GM19452 (cell line): ENCODE measurements around the gene ISG20.
A peak's percentile ranks its signal among the peaks of the same experiment; 100 is the strongest.

ENCODE experiments used
- ATAC-seq: cut with Tn5 transposase; IDR thresholded peaks from one replicate; pipeline ENCODE4 v1.9.1; 2021; ENCODE audit not compliant: unreplicated experiment

The ISG20 gene

DNA sequence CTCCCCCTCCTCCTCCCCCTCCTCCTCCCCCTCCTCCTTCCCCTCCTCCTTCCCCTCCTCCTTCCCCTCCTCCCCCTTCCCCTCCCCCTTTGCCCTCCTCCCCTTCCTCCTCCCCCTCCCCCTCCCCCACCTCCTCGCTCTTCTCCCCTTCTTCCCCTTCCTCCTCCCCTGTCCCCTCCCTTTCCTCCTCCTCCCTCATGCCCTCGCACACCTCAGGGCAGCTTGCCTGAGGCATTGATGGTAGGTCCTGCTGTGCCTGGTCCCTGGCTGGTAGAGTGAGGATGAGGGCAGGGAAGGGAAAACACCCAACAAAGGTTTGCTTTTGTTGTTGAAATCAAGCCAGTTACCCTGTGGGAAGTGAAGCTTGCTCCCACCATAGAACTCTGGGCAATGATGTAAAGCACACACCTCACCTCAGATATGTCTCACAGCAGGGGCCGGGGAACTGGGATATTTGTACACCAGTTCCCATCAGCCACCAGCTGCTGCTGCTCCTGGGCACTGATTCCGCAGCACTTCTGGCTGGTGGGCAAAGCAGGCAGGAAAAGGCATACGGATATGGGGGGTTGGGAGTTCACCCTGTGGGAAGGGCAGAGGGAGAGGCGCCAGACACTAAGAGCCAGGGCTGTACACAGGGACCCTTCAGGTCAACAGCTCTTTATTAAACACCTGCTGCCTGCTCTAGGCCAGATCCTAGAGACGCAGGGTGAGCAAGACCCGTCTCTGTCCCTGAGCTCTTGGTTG, 13.8 kb downstream of the ISG20 start:
- ATAC-seq: no peak

DNA sequence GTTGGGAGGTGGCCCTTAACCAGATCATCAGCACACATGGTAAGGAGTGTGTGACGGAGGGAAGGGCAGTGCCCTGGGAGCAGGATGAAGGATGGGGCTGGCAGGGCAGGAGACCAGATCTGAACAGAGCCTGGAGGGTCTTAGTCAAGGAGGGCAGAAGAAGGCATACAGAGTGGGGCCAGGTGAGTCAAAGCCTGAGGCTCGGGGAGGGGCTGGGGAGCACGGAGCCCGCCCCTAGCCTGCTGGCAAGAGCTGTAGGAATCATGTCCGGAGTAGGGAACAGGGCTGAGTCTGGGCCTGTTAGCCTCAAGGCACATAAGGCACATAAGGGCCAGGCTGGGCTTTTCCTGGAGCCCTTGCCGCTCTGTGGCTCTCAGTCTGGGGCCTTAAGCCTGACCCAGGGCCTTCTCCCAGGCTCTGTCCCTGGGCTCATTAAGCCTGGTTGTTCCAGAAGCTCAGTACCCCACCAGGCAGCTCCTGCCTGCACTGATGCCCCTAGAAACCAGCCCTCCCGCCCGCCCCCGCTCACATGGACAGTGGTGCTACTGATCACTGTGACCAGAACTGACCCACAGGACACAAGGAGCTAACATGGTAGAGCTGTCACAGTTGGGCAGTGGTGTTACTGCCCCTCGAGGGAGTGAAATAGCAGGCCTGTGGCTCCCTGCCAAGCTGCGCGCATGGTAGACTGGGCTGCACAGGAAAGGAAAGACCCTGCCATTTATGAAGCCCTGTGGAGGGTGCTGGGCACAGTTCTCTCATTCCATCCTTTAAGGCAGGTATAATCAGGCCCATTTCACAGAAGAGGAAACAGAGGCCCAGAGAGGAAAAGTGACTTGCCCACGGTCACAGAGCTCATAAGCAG, 14.6 kb downstream of the ISG20 start:
- no peak for ATAC-seq

DNA sequence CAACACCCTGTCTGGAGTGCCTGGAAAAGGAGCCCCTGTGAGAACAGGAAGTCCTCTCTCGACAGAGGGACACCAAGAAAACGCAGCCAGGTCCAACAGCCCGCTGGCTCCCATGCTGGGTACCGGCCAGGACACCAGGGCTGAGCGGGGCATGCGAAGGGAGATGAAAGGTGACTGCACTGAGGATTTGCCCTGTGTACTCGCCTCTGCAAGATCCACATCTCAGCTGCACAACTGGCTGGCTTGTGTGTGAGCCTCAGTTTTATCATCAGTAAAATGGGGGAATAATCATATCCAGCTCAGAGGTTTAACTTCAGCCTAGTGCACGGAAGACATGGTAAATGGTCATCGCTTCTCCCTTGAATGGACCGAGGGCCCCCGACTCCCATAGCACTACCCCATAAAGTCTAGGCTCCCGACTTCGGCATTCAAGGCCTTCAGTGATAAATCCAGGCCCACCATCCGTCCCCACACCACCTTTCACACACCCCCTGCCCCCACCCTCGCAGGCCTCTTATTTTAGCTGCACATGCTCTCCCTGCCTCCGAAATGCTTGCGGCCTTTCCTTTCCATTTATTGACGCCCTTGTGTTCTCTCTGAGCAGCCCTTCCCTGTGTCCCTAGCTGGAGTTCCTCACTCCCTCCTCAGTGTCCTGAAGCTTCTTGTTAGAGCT, 15.8 kb downstream of the ISG20 start:
- ATAC-seq: no peak

DNA sequence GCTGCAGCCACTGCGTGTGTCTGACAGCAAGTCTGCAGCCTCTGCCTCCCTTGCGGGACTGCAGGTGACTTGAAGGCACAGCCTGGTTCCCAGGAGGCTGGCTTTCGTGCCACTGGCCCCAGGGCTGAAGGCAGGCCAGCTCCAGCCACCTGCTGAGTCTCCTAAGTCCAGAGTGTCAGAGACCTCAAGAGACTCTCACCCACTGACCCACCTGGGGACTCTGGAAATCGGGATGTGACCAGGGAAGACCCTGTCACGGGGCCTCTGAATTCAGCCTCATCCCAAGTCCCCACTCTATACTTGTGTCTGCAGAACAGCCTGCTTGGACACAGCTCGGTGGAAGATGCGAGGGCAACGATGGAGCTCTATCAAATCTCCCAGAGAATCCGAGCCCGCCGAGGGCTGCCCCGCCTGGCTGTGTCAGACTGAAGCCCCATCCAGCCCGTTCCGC, 16.3 kb downstream of the ISG20 start:
- ATAC-seq: no peak

DNA sequence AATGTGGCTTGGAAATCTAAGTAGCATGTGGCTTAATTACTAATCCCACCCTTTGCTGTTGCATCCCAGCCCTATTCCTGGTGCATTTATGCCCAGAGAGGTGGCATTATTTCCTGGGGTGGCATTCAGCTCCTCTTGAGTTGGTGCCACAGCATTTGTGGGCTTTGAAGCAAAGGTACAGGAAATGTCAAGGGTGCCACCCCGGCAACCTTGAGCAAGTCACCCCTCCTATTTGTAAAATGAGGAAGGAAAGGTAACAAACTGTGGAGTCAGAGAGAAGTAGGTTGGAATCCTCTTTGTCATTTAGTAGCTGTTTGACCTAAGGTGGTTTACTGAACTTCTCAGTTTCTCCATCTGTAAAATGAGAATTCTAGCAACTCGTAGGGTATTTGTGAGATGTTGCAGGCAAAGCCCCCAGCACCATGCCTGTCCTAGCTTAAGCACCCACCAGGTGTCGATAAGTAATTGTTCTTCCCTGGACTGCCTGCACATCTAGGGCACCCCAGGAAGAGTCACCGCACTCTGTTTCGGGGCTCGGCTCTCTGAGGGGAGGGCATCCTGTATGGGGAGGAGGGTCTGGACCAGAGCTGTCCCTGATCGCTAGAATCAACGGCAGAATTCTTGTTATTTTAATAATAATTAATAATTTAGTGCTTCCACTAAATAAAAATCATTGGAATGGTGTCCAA, 17.1 kb downstream of the ISG20 start:
- ATAC-seq: no peak

DNA sequence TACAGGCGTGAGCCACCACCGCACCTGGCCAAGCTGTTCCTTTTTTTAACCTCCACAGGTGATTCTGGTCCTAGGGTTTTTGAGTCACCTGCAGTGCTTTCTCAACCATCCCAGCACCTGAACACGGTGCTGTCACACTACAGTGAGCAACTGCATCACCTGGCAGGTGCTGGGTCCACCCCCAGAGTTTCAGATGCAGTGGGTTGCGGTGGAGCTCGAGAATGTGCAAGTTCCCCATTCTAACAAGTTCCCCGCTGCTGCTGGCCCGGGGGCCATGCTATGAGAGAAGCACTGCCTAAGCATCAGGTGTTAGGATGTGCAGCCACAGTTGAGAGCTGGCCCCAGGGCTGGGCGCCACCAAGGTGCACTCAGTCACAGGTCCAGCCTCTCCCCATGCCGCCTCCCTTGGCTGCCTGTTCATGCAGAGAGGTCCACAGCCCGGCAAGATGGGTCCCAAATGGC, 18.0 kb downstream of the ISG20 start:
- peak; percentile 93 for ATAC-seq

DNA sequence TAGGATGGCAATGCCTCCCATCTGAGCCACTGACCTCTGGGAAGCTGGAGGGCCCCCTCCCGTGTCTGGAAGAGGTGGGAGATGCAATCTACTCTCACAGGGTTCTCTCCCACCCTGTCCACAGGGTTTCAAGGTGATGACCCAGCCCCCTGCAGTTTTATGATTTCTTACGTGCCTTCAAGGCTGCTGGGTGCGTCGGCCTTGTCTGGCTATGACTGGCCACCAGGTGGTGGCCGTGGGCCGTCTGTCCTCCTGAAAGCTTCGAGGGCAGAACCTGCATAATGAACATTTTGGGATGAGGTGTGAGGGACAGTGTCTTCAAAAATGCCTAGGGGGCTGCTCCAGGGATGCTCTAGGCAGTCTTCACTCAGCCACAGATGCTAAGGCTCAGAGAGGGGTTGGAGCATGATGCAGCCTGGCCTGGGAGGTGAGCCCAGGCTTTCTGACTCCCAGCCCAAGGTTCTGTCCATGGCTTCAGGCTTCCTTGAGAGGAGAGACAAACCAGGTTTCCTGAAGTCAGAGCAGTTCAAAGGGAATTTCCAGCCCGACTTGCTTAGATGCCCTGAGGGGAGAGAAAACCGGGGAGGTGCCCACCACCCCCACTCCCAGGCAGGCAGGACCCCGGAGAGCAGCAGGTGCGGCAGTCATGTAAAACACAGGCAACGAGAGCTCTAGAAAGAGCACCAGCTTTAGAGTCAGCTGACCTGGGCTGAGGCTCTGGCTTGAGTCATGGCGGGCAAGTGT, 18.7 kb downstream of the ISG20 start:
- no peak for ATAC-seq

DNA sequence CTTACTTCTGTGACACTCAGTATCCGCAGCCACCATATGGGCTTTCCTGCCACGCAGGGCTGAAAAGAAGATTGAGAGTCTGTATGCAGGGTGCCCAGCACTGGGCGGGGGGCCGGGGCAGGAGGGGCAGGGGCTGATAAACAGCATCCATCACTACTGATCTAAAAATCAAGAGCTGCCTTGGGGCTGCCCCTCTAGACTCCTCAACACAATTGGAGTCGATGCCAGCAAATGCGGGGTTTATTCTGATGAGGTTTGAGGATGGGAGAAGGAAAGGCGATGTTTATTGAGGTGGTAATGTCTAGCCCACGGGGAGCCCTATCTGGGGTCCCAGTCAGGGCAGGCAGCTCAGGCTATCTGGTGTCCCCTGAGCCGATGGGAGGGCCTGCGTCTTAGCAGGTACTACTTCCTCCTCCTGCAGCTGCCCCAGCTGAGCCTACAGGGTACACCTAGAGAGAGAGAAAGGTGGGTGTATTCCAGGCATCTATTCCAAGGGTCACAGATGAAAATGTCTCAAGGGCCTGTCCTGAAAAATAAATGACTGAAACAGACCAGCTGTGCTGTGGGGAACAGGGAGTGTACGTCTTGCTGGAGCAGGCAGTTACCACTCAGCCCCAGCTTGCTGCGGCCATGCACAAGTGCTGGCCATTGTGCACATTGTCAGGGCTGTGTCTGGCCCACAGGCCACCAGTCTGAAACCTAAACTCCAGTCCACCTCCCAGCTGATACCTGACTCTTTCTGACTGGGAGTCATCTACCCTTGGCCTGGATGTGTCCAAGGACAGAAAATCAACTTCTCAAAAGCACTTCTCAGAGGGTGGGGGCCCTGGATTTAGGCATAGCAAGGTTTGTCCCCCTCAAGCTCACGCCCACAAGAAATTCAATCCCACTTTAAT, 19.5 kb downstream of the ISG20 start:
- ATAC-seq: no peak

DNA sequence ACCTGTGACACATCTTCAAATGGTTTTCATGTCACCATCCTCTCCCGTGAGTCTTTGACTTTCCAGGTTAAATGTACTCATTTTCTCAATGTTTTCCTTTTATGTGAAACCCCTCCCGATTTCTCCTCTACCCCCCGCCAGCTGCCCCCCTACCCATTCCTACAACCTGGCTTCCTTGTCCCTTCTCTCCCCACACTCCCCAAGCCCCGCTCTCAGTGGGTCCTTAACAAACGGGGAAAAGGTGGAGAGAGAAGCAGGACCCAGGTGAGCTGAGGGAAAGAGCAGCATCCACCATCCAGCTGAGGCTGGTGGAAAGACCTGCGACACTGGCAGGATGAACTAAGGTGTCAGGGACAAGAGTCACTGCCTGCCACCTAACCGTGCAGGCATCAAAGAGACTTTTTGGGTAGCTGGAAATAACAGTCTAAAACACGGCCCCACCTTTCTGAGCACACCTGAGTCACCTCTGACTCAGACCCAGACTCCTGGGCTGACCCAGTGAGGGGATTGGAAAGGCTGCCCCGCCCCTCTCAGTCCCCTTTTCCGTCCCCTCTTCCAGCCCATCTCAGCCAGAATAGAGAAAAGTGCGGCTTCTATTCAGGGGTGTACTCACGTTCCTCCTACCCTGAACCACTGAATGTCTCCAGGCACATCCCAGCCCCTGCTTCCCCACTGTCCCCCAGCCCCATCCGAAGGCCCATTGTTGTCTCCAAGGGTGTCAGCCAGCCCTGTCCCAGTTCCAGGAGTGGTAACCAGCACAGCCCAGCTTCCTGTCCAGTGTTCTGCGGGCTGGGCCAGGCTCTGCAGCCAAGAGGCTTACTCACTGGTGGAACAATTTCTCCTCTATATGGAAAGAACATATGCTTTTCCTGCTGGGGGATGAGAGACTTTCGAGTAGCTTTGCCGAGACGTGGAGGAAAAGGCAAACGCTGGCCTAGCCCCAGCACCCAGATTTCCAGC, 20.4 kb downstream of the ISG20 start:
- ATAC-seq: no peak

DNA sequence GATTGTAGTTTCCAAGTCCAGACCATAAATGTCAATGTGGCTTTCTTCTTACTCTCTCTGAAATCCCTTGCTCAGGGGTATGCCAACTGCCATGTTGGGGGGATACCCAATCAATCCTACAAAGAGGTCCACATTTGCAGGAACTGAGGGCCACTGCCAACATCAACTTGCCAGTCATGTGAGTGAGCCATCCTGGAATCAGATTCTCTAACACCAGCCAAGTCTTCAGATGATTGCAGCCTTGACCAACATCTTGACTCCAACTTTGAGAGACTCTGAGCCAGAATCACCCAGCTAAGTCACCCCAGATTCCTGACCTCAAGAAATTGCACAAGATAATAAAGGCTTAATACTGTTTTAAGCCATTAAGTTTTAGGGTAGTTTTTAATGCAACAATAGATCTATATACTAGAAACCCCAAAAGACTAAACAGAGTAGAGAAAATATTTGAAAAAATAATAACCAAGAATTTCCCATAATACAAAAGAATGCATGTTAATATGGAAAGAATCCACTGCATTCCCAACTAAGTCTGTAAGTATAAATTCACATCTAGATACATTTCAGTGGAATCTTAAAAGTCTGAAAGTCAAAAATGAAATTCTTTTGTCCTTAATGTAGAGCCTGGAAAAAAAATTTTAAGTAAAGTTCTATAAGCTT, 22.4 kb downstream of the ISG20 start:
- no peak for ATAC-seq

DNA sequence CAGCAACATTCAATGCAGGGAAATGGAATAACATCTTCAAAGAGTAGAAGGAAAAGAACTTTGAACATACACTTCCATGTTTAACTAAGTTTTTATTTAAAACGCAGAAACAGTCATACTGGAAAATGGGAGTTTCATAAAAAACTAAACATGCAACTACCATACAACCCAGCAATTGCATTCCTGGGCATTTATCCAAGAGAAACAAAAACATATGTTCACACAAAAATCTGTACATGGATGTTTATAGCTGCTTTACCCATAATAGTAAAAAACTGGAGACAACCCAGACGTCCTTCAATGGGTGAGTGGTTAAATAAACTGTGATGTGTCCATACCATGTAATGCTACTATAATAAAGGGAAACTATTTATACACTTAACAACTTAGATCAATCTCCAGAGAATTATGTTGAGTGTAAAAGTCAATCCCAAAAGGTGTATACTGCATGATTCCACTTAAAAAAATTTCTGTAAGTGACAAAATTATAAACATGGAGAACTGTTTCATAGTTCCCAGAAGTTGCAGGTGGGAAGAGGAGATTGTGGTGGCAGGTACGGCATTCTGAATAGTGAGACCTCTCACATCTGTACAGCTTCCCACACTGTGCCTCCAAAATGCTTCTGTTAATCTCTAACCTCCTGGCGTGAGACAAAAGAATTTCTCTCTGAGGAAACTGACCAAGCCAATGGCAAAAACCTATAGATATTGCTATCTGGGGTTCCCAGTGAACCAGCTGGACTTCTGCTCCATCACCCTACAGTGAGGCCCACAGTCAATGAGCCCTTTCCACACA, 23.1 kb downstream of the ISG20 start:
- no peak for ATAC-seq

DNA sequence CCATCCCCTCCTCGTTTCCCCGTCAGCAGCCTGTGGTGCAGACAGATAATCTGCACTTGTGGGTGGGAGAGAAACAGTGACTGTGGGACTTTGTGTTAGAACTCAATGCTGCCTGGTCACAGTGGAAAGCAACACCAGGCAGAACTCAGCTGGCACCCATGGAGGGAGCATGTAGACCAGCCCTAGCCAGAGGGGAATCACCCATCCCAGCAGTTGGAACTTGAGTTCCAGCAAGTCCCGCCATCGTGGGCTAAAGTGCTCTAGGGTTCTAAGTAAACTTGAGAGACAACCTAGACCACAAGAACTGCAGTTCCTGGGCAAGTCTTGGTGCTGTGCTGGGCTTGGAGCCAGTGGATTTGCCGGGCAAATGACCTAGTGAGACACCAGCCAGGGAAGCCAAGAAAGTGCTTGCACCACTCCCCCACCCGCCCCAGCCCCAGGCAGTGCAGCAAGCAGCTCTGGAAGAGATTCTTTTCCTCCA, 24.4 kb downstream of the ISG20 start:
- no peak for ATAC-seq

DNA sequence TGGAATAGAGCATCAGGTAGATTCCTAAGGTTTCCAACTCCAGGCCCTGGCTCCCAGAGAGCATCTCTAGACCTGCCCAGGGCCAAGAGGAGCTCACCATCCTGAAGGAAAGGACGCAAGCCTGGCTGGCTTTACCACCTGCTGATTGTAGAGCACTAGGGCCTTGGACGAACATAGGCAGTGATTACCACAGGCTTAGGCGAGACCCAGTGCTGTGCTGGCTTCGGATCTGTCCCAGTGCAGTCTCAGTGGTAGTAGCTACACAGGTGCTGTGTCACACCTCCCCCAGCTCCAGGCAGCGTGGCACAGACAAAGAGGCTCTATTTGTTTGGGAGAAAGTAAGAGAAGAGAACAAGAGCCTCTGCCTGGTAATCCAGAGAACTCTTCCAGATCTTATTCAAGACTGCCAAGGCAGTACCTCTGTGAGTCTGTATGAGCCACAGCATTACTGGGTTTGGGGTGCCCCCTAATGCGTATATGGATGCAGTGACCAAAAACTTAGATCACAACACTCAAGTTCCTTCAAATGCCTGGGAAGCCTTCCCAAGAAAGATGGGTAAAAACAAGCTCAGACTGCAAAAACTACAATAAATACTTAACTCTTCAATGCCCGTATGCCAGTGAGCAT, 25.4 kb downstream of the ISG20 start:
- peak; percentile 56 for ATAC-seq

DNA sequence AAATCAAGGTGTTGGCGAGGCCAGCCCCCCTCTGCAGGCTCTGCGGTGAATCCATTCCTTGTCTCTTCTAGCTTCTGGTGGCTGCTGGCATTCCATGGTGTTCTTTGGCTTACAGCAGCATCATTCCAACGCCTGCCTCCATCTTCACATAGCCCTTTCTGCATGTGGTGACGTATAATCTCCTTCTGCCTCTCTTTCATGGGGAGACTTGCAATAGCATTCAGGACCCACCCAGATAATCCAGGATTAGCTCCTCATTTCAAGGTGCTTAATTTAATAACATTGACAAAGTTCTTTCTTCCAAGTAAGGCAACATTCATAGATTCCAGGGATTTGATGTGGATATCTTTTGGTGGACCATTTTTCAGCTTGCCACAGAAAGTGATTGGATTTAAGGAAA, 35.8 kb downstream of the ISG20 start:
- ATAC-seq: no peak

DNA sequence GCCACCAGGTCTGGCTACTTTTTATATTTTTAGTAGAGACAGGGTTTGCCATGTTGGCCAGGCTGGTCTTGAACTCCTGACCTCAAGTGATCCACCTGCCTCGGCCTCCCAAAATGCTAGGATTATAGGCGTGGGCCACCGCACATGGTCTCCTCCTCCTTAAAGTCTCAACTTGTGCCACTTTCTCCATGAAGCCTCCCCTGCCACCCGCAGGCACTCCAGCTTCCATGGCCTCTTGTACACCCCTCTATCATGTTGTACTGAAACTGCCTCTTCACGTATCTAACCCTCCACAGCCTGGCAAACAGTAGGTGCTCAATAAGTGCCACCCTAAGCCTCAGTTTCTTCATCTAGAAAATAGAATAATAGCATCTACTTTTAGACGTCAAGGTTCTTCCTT, 39.9 kb downstream of the ISG20 start:
- ATAC-seq: no peak
